Measurements from ENCODE around the gene PCGF3.

- TF ChIP-seq CTCF (IDR thresholded peaks at IDR 0.05 in 4 of 5, conservative IDR thresholded peaks at IDR 0.05 in 1 of 5), result no peak
- no peak for TF ChIP-seq POLR2A (IDR thresholded peaks at IDR 0.05)
These were observed 6.5 kb downstream of the PCGF3 start for GRCh38 chr4:712093-712492.

Data from gastrocnemius medialis (tissue), 4 donors.